Glutamatergic neuron (in vitro differentiated cells): ENCODE data around the gene STARD8. TPM values are rescaled to one million over a fixed set of nuclear protein-coding genes. Genes with fewer than 3 reads are reported as not detected.

Experiments used
- DNase-seq: peaks from one replicate; pipeline ENCODE4 v3.0.0; 2022
- H3K27ac Mint-ChIP-seq: one replicate; pipeline ENCODE4 v1.8.0; 2020; ENCODE audit warnings: mild to moderate bottlenecking, mixed read lengths, inconsistent platforms; ENCODE audit not compliant: unreplicated experiment
- H3K27me3 Mint-ChIP-seq: one replicate; pipeline ENCODE4 v1.8.0; 2020; ENCODE audit warnings: mild to moderate bottlenecking, moderate library complexity, mixed read lengths, inconsistent platforms; ENCODE audit not compliant: unreplicated experiment
- H3K36me3 Mint-ChIP-seq: one replicate; pipeline ENCODE4 v1.8.0; 2020; ENCODE audit warnings: mild to moderate bottlenecking, mixed read lengths, inconsistent platforms; ENCODE audit not compliant: unreplicated experiment
- H3K4me1 Mint-ChIP-seq: one replicate; pipeline ENCODE4 v1.8.0; 2020; ENCODE audit warnings: mild to moderate bottlenecking, low read depth, mixed read lengths, inconsistent platforms; ENCODE audit not compliant: unreplicated experiment
- H3K4me3 Mint-ChIP-seq: one replicate; pipeline ENCODE4 v1.8.0; 2020; ENCODE audit warnings: mild to moderate bottlenecking, mixed read lengths, inconsistent platforms; ENCODE audit not compliant: unreplicated experiment
- H3K9me3 Mint-ChIP-seq: one replicate; pipeline ENCODE4 v1.8.0; 2020; ENCODE audit warnings: mild to moderate bottlenecking, moderate library complexity, mixed read lengths, inconsistent platforms; ENCODE audit not compliant: unreplicated experiment
- CTCF ChIP-seq: fragments of 200-600 bp; sonication (generic); IDR thresholded peaks from one replicate; pipeline ENCODE4 v1.5.0; 2021; ENCODE audit not compliant: partially characterized antibody, unreplicated experiment
- total RNA-seq: library from RNA; stranded (reverse); fragmentation: NEBNext Ultra II Directional; extraction: Animal tissue kit (Norgen Biotek cat#: 25700); gene quantifications from one replicate; pipeline ENCODE4 v1.2.1, GENCODE V29; 2021; ENCODE audit not compliant: unreplicated experiment

The STARD8 gene
- total RNA-seq, 1 donor from 2014 or later: 1.1 TPM

GRCh38 chrX:68666580-68666979 is 19.1 kb downstream of the STARD8 start:
- H3K27me3 Mint-ChIP-seq: no peaks in the 10 kb centered on the region
- no peak for TF ChIP-seq CTCF
- H3K4me3 Mint-ChIP-seq: no peak overlapping the region
- no peak for DNase-seq
- no peak overlapping the region for H3K27ac Mint-ChIP-seq
- no peaks in the 10 kb centered on the region for H3K4me1 Mint-ChIP-seq
- H3K9me3 Mint-ChIP-seq: peaks cover 2% of the 10 kb centered on the region
- H3K36me3 Mint-ChIP-seq: peaks cover 4% of the 10 kb centered on the region

GRCh38 chrX:68669094-68669860 is 21.8 kb downstream of the STARD8 start:
- TF ChIP-seq CTCF: no peak
- Mint-ChIP-seq H3K27ac (no peak overlapping the region), H3K36me3 (peaks cover 3% of the 10 kb centered on the region), H3K27me3 (peaks cover 2% of the 10 kb centered on the region), H3K9me3 (no peaks in the 10 kb centered on the region), H3K4me1 (no peaks in the 10 kb centered on the region), H3K4me3 (no peak overlapping the region)
- DNase-seq: no peak

GRCh38 chrX:68669871-68670270 is 22.4 kb downstream of the STARD8 start:
- Mint-ChIP-seq H3K36me3 (no peaks in the 10 kb centered on the region), H3K4me1 (no peaks in the 10 kb centered on the region), H3K4me3 (no peak overlapping the region), H3K27me3 (peaks cover 2% of the 10 kb centered on the region), H3K27ac (no peak overlapping the region), H3K9me3 (no peaks in the 10 kb centered on the region)
- DNase-seq: no peak
- no peak for TF ChIP-seq CTCF

GRCh38 chrX:68671221-68671620 is 23.8 kb downstream of the STARD8 start:
- no peak for DNase-seq
- no peaks in the 10 kb centered on the region for H3K36me3 Mint-ChIP-seq
- TF ChIP-seq CTCF: no peak
- H3K4me1 Mint-ChIP-seq: no peaks in the 10 kb centered on the region
- H3K9me3 Mint-ChIP-seq: no peaks in the 10 kb centered on the region
- H3K27ac Mint-ChIP-seq: no peak overlapping the region
- H3K27me3 Mint-ChIP-seq: peaks cover 2% of the 10 kb centered on the region
- no peak overlapping the region for H3K4me3 Mint-ChIP-seq

GRCh38 chrX:68672581-68673318 is 25.3 kb downstream of the STARD8 start:
- DNase-seq: no peak
- H3K4me1 Mint-ChIP-seq: no peaks in the 10 kb centered on the region
- H3K4me3 Mint-ChIP-seq: no peak overlapping the region
- no peaks in the 10 kb centered on the region for H3K9me3 Mint-ChIP-seq
- H3K27ac Mint-ChIP-seq: no peak overlapping the region
- H3K36me3 Mint-ChIP-seq: no peaks in the 10 kb centered on the region
- TF ChIP-seq CTCF: no peak
- H3K27me3 Mint-ChIP-seq: peaks cover 2% of the 10 kb centered on the region
